LHCN-M2 (cell line): ENCODE measurements around the gene TMEM94. TPM values are rescaled to one million over a fixed set of nuclear protein-coding genes. Genes with fewer than 3 reads are reported as not detected.
"Not testable (repeated sequence)": the region's sequence is repeated elsewhere in the genome, so short reads cannot be mapped to it uniquely, and the experiment has no call there.

Experiments used
- DNase-seq: peaks from one replicate; pipeline ENCODE4 v3.0.0-alpha.2; 2012; ENCODE audit warnings: low read depth
- polyA plus RNA-seq: library from polyadenylated mRNA; unstranded; fragments of >200 nt; gene quantifications from one replicate; pipeline ENCODE4 v1.2.1, GENCODE V29; 2012; ENCODE audit warnings: missing spikeins
- total RNA-seq: library from RNA; depleted of rRNA; stranded (reverse); fragments of >200 nt; gene quantifications from 2 replicates; pipeline ENCODE4 v1.2.3, GENCODE V29; 2014; rRNA removed

The TMEM94 gene
- total RNA-seq, result 57.1 and 71.2 TPM in 2 replicates
- 42.1 TPM for polyA plus RNA-seq

DNA sequence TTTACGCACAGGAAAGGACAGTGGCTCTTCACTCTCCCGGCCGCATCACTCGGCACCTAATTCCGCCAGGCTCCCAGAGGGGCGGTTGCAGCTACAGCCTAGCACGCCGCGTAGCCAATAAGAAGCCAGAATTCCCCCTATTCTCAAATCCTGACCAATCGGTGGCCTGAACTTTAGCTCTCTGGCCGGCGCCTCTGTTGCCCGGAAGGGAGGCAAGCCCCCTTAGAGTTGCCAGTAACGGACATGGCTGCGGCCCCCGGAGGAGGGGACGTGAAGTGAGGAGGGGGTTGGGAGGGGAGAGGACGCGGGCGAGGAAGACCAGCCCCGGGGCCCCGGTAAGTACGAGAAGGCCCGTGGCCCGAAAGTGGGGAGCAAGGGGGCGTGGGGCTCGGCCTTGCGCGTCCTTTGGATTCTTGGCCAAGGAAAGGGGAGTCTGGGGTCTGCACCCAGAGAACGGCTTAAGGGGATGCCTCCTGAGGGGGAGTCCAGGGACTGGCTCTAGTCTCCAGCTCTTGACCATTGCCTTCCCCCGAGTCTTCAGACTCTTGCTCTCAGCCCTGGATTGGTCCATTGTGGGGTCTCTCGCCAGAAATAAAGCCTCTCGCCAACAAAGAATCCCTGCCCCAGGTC is at the start of gene TMEM94:
TSS of gene TMEM94 (plus strand) at position 219 of the 630 bp plus-strand sequence. CDS start 15,271 bp downstream, outside the sequence.
- DNase-seq, result peak; percentile 97

- DNase-seq, result no peak
These were observed 48.6 kb upstream of the TMEM94 start for GRCh38 chr17:75407655-75408352.

- DNase-seq, result no peak
These were observed 46.3 kb upstream of the TMEM94 start for GRCh38 chr17:75410141-75410540.

GRCh38 chr17:75411328-75412067 is 44.9 kb upstream of the TMEM94 start:
- DNase-seq, result no peak

GRCh38 chr17:75412455-75413317 is 43.7 kb upstream of the TMEM94 start:
- peak; percentile 53 for DNase-seq

DNA sequence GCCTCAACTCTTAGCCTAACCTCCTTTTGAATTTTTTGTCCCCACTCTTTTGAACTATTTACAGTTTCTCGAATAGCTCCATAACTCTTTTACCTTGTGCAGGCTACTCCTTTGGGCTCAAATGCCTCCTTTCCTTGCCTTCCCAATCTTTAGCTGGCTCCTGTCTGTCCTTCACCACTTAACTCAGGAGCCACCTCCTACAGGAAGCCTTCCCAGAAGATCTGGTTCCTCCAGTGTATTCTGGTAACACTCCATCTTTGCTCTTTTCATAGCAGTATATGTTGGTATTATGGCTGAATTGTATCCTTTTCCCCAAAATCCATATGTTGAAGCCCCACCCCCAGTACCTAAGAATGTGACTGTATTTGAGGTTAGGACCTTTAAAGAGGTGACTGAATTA is 41.9 kb upstream of the TMEM94 start:
- DNase-seq, result no peak

- DNase-seq, result no peak
These were observed 40.4 kb upstream of the TMEM94 start for GRCh38 chr17:75416006-75416405.

GRCh38 chr17:75417054-75417580 is 39.3 kb upstream of the TMEM94 start:
- no peak for DNase-seq

- no peak for DNase-seq
These were observed 37.9 kb upstream of the TMEM94 start for GRCh38 chr17:75418531-75418930.

DNA sequence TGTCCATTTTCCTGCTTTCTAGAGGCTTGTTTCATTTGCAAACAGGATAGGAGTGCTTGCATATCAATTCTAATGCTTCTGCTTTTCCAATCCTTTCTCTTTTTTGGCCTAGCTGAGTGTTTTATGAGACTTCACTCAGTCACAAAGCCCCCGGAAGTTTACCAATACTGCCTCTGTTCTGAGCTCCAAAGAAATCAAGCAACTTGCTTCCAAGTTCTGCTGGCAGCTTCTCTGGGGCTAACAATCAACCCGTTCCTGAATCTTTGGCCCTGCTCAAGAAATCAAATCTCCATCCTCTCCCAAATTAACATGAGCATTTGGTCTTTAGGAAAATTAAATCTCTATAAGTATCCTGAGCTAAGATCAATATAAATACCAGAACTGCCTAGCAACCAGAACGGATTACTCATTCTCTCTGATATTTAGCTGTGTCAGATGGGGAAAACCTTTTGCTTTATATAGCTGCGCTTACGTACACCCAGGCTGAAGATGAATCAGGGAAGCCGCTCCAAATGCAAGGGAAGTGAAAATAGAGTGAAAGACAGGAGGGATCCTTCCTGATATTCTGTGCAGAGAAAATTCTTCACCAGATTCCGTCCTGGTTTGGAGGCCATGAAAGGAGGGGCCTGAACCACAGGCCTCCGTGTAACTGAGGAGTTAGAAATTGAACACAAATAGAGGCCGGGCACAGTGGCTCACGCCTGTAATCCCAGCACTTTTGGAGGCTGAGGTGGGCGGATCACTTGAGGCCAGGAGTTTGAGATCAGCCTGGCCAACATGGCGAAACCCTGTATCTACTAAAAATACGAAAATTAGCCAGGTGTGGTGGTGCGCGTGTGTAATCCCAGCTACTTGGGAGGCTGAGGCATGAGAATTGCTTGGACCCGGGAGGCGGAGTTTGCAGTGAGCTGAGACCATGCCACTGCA is 27.6 kb upstream of the TMEM94 start:
- DNase-seq, result peak; percentile 53

GRCh38 chr17:75430159-75430974 is 26.1 kb upstream of the TMEM94 start:
- peak; percentile 80 for DNase-seq

GRCh38 chr17:75433218-75433783 is 23.1 kb upstream of the TMEM94 start:
- DNase-seq, result no peak

DNA sequence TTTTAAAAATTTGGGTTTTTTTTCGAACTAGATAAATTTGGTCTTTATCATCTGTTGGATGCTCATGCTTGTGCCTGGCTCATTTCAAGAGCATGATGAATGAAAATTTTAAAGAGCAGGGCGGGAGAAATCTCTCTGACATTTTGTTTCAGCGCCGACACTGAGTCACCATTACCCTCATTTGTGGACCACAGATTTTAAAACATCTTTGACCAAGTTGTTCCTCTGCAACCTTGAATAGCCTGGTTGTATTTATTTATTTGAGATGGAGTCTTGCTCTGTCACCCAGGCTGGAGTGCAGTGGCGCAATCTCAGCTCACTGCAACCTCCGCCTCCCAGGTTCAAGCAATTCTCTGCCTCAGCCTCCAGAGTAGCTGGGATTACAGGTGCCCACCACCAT is 22.0 kb upstream of the TMEM94 start:
- DNase-seq, result not testable (repeated sequence)

DNA sequence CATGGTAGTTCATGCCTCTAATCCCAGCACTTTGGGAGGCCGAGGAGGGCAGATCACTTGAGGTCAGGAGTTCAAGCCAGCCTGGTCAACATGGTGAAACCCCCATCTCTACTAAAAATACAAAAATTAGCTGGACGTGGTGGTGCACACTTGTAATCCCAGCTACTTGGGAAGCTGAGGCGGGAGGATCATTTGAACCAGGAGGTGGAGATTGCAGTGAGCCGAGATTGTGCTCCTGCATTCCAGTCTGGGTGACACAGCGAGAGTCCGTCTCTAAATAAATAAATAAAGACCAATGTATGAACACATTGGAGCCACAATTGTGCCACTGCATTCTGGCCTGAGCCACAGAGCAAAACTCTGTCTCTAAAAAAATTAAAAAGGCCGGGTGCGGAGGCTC is 19.0 kb upstream of the TMEM94 start:
- not testable (repeated sequence) for DNase-seq

DNA sequence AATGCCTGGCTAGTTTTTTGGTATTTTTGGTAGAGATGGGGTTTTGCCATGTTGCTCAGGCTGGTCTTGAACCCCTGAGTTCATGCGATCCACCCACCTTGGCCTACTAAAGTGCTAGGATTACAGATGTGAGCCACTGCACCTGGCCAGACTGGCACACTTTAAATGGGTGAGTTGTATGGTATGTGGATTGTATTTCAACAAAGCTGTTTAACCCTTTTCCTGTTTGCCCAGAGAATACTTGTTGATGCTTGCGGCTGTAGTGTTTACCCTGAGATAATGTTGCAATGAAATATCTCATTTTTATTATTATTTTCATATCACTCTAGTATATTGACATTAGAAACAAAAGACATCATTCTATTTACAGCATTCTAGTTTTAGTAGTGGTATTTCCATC is 17.1 kb upstream of the TMEM94 start:
- DNase-seq, result no peak

GRCh38 chr17:75440738-75441448 is 15.5 kb upstream of the TMEM94 start:
- DNase-seq, result no peak

DNA sequence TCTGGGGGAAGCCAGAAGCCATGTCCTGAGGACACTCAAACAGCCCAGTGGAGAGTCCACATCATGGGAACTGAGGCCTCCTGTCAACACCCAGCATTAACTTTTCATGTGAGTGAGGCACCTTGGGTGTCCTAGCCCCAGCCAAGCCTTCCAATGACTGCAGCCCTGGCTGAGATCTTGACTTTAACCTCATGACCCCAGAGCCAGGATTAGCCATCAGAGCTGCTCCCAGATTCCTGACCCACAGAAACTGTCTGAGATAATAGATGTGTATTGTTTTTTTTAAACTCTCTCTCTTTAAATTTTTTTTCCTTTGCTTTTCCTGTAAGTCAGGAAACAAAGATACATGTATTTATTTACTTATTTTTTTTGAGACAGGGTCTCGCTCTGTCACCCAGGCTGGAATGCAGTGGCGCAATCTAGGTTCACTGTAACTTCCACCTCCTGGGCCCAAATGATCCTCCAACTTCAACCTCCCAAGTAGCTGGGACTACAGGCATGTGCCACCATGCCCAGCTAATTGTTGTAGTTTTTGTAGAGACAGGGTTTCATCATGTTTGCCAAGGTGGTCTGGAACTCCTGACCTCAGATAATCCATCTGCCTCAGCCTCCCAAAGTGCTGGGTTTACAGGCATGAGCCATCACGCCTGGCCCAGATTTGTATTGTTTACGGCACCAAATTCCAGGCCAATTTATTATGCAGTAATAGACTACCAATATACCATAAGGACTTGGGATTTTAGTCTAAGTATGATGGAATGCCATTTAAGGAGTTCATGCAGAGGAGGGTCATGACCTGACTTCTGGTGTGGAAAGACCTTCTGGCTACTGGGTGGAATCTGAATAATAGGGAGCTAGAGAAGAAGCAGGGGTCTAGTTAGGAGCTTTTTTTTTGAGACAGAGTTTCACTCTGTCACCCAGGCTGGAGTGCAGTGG is 14.0 kb upstream of the TMEM94 start:
- no peak for DNase-seq
